Measurements from ENCODE around the gene MOB3A. TPM values are rescaled to one million over a fixed set of nuclear protein-coding genes. Genes with fewer than 3 reads are reported as not detected.
A peak's percentile ranks its signal among the peaks of the same experiment; 100 is the strongest.

Gene MOB3A
- total and polyA plus RNA-seq, 11 donors: 7.1 to 32.3 (median 16.7) TPM

- H3K4me3 ChIP-seq: no peak overlapping the region
- H3K27ac ChIP-seq: no peak overlapping the region
- DNase-seq (no peak), ATAC-seq (no peak)
- no peaks in the 10 kb centered on the region for H3K27me3 ChIP-seq
- no peak for TF ChIP-seq CTCF (IDR thresholded peaks at IDR 0.05)
- no peak for TF ChIP-seq POLR2A (IDR thresholded peaks at IDR 0.05)
- H3K4me1 ChIP-seq: peaks cover 0 to 24% (median 7%) of the 10 kb centered on the region in 12 donors
- H3K36me3 ChIP-seq: peaks cover 0 to 62% (median 38%) of the 10 kb centered on the region in 9 donors
- WGBS, 4 donors: 88 to 92% (median 89%) methylated on average over 14 of the region's 14 CpGs
- no peaks in the 10 kb centered on the region for H3K9me3 ChIP-seq
- intact Hi-C loops (cut with DNase I): no loop called here
Observed at GRCh38 chr19:2140138-2140569, 44.0 kb upstream of the MOB3A start.

- ATAC-seq: no peak
- TF ChIP-seq CTCF (IDR thresholded peaks at IDR 0.05): no peak
- no peak for TF ChIP-seq POLR2A (IDR thresholded peaks at IDR 0.05)
- DNase-seq: no peak
- no peaks in the 10 kb centered on the region for H3K27me3 ChIP-seq
- H3K9me3 ChIP-seq: no peaks in the 10 kb centered on the region
- H3K4me1 ChIP-seq: peaks cover 0 to 24% (median 5%) of the 10 kb centered on the region in 12 donors
- H3K36me3 ChIP-seq: peaks cover 0 to 61% (median 41%) of the 10 kb centered on the region in 9 donors
- peak overlapping the region in 1 of 12 donors; percentile 64 for H3K27ac ChIP-seq
- intact Hi-C loops (cut with DNase I): no loop called here
- 83 to 89% (median 87%) methylated on average over 14 to 22 of the region's 22 CpGs for WGBS, 4 donors
- H3K4me3 ChIP-seq: no peak overlapping the region
Observed at GRCh38 chr19:2139385-2140137, 43.4 kb upstream of the MOB3A start.

GRCh38 chr19:2138061-2138728 lies 42.1 kb upstream of the MOB3A start:
- DNase-seq (peak in 1 of 5 donors; percentile 70), ATAC-seq (peak; percentile 53 to 79 (median 76))
- peaks cover 0 to 72% (median 48%) of the 10 kb centered on the region in 9 donors for H3K36me3 ChIP-seq
- no peaks in the 10 kb centered on the region for H3K9me3 ChIP-seq
- H3K27me3 ChIP-seq: no peaks in the 10 kb centered on the region
- WGBS, 4 donors: 61 to 85% (median 74%) methylated on average over 20 to 23 of the region's 23 CpGs
- H3K4me3 ChIP-seq: no peak overlapping the region
- TF ChIP-seq CTCF (IDR thresholded peaks at IDR 0.05): peak in 1 of 12 donors; percentile 5
- TF ChIP-seq POLR2A (IDR thresholded peaks at IDR 0.05): no peak
- intact Hi-C loops (cut with DNase I): no loop called here
- H3K27ac ChIP-seq: peak overlapping the region in 2 of 12 donors; percentile 53 to 64
- H3K4me1 ChIP-seq: peaks cover 0 to 16% (median 5%) of the 10 kb centered on the region in 12 donors

GRCh38 chr19:2136796-2137195 lies 40.7 kb upstream of the MOB3A start:
- ATAC-seq (no peak), DNase-seq (no peak)
- H3K36me3 ChIP-seq: peaks cover 0 to 80% (median 61%) of the 10 kb centered on the region in 9 donors
- H3K4me3 ChIP-seq: no peak overlapping the region
- H3K27ac ChIP-seq: no peak overlapping the region
- WGBS, 4 donors: 89 to 94% (median 93%) methylated on average over 22 to 23 of the region's 23 CpGs
- H3K4me1 ChIP-seq: peaks cover 0 to 17% (median 5%) of the 10 kb centered on the region in 12 donors
- no peaks in the 10 kb centered on the region for H3K27me3 ChIP-seq
- TF ChIP-seq POLR2A (IDR thresholded peaks at IDR 0.05) (no peak), CTCF (IDR thresholded peaks at IDR 0.05) (no peak)
- no peaks in the 10 kb centered on the region for H3K9me3 ChIP-seq
- intact Hi-C loops (cut with DNase I): no loop called here
